AG10803 (cell line): ENCODE data around the gene PSTPIP1.

ENCODE experiments used
- DNase-seq: peaks from one replicate; pipeline ENCODE4 v3.0.0; 2010; ENCODE audit warnings: low read depth
- H3K4me3 ChIP-seq: 2 replicates; pipeline ENCODE4 v1.5.1; 2011; ENCODE audit warnings: mild to moderate bottlenecking, low read length, control low read depth
- TF ChIP-seq, protein P1 (sequence below): conservative IDR thresholded peaks from 2 replicates; pipeline ENCODE4 v1.5.1; 2011; ENCODE audit warnings: mild to moderate bottlenecking, low read length, control low read depth, inconsistent platforms

Gene PSTPIP1

DNA sequence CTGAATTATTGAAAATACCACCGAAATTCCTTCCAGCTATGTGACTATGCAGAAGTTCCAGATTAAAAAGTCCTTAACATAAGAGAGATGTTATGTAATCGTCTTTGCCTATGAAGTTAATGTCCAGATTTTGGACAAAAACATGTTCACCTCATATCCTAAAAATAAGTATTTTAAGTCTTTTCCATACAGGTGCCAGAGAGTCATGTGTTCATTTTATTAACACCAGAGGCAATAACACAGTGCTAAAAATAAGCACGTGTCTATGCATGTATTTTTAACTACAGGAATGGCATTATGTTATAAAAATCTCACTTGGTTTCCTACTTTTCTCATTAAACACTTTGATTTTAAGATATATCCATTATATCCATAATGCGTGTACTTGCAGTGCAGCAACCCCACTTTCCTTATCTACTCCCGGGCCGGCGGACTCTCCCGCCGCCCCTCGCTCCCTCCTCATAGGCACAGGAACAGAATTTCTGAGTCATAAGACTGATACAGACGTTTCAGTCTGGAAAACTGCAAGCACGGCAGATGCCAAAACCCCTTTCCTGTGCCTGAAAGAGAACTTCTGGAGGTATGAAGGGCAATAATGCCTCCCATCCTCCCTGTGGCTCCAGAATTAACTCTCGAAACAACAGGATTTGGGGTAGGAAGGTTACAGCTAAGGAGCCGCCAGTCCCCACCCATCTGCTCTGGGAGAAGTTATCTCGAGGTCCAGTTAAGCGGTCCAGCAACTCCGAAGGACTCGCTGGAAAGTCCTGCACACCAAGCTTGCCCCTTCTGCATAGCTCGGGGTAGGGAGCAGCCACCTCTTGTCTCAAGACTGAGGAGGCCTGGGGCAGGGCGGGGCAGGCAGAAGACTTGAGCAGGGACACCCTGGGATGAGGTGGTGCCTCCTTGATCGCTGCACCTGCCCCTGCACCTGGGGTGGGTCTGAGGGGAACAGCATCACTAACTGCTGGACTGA lies 22.3 kb upstream of the PSTPIP1 start:
- no peak overlapping the region; the same call in 1 of the 2 replicates for H3K4me3 ChIP-seq
- TF ChIP-seq, protein P1, sequence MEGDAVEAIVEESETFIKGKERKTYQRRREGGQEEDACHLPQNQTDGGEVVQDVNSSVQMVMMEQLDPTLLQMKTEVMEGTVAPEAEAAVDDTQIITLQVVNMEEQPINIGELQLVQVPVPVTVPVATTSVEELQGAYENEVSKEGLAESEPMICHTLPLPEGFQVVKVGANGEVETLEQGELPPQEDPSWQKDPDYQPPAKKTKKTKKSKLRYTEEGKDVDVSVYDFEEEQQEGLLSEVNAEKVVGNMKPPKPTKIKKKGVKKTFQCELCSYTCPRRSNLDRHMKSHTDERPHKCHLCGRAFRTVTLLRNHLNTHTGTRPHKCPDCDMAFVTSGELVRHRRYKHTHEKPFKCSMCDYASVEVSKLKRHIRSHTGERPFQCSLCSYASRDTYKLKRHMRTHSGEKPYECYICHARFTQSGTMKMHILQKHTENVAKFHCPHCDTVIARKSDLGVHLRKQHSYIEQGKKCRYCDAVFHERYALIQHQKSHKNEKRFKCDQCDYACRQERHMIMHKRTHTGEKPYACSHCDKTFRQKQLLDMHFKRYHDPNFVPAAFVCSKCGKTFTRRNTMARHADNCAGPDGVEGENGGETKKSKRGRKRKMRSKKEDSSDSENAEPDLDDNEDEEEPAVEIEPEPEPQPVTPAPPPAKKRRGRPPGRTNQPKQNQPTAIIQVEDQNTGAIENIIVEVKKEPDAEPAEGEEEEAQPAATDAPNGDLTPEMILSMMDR = no peak
- DNase-seq = no peak

DNA sequence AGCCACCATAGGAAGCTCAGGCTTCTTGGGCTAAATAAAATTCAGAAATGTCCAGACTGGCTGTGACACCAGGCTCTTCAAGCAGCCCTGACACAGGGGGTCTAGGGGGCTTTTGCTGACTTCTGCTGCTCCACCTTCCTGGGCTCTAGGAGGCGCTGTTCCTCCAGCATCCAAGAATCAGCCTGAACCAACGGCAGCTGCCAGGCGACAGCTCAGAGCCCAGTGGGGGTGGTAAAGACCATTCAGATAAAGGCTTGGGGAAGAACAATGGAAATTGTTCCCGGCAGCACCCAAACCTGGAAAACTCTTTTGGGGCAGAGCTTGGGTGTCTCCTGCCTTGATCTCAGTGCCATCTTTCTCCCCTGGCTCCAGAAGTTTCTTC lies 21.6 kb upstream of the PSTPIP1 start:
- TF ChIP-seq, protein P1 = peak; percentile 50
- peak; percentile 30 for DNase-seq
- no peak overlapping the region for H3K4me3 ChIP-seq

DNA sequence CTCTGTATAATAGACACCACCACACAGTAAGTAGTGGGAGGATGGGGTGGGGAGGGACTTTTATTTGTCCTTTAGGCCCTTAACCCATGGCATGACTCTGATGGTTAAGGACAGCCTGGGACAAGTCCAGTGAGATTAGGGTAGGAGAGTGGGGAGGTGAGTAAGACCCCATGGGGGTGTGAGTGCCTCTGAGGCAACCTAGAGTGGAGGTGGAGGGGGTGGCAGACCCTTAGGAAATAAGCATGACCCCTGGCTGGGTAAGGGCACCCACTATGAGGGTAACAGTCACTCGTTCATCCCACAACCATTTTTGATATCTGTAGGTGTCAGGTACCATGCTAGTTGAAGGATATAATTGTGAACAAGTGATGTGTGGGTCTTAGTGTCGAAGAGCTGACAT lies 21.0 kb upstream of the PSTPIP1 start:
- TF ChIP-seq, protein P1 = no peak
- DNase-seq = no peak
- no peak overlapping the region for H3K4me3 ChIP-seq

DNA sequence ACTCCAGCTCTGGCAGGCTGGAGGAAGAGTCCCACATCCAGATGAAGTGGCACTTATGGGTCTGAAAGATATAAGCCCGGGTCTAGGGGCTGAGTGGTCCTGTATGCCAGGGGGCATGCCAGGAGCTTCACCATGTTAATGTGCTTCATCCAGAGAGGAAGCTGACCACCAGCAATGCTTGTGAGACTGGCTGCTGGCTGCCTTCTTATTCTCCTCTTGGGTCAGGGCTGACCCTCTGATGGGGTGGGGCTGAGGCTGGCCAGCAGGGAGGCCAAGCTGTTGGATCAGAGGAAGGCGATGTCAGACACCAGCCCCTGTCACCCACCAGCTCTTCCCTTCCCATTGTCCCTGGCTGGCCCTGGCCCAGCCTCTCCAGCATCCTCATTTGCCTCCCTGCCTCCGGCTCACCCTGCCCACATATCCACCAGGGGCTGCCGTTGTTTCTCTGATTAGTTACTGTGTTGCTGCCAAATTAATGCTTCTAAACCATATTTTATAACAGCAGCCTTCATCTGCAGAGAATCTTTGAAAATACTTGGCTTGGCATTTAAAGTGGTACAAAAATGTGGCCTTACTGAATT lies 20.4 kb upstream of the PSTPIP1 start:
- DNase-seq = no peak
- H3K4me3 ChIP-seq = no peak overlapping the region
- TF ChIP-seq, protein P1 = no peak

DNA sequence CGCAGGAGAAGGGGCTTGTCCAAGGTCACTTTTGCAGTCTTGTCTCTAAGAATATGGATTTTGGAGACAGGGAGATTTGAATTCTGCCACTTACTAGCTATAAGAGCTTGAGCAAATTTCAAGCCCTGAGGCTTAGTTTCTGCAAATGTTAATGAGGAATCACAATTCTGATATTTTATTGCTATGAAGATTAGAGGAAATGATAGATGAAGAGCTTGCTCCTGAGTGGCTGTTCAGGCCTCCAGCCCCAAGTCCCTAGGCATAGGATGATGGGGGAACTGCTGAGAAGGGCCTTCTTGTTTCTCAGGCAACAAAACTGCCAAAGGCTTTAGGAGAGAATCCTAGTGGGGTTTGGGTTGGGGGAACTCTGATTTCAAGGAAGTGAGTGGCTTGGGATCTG lies 18.8 kb upstream of the PSTPIP1 start:
- no peak for DNase-seq
- TF ChIP-seq, protein P1 = no peak
- H3K4me3 ChIP-seq = no peak overlapping the region

DNA sequence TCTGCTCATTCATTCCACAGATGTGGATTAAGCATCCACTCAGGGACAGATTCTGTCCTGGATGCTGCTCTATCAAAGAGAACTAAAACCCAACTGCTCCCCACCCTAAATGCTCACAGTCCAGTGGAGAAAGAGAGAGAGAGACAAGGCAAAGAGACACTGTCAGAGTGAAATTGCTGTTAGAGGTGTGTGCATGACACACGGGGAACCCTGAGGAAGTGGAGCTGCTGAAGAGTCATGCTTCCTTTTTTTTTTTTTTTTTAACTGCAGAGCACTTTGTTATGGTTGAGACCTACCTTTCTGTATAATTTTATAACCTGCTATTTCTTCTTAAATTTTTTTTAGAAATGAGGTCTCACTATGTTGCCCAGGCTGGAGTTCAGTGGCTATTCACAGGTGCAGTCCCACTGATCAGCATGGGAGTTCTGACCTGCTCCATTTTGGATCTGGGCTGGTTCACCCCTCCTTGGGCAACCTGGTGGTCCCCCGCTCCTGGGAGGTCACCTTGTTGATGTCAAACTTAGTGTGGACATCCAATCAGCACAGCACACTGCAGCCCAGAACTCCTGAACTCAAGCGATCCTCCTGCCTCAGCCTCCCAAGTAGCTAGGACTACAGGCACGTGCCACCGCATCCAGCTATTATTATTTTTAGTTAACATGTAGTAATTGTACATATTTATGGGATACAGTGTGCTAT lies 18.2 kb upstream of the PSTPIP1 start:
- no peak overlapping the region for H3K4me3 ChIP-seq
- TF ChIP-seq, protein P1 = no peak
- no peak for DNase-seq
